ENCODE data around the gene TMA7. TPM values are rescaled to one million over a fixed set of nuclear protein-coding genes. Genes with fewer than 3 reads are reported as not detected.

The TMA7 gene
- total and polyA plus RNA-seq, 2 donors (not counting 1 experiment from before 2014, with no cell fraction given), result 306 to 337 TPM

DNA sequence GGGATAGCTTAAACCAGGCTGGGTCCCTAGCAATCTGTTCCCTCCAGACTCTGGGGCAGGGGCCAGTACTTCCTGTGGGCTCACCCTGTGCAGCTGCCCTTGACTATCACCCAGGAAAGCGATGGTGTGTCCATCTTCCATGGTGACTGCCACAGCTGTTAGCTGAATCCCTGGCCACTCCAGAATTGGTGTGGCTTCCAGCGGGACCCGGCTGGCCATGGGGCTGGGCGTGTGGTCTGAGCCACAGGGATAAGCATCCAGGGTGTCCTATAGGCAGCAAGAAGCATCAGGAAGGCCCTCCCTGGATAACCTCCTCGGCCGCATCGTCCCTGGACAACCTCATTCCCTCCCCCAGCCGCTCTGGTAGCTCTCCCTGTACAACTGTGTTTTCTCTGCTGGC lies 17.4 kb upstream of the TMA7 start:
- Histone ChIP-seq H2AFZ (ENCODE audit: low read length) (no peak overlapping the region), H3K4me3 (replicated peaks in 1 of 4; ENCODE audit: control extremely low read depth in 1 of 4, insufficient read depth in 1 of 4, low read depth in 3 of 4, low read length in 4 of 4) (no peak overlapping the region), H3K4me2 (ENCODE audit: extremely low read depth, insufficient read depth, low read length) (no peak overlapping the region), H3K36me3 (ENCODE audit: control insufficient read depth, insufficient read depth, low read length) (peaks cover under 1% of the 10 kb centered on the region), H4K20me1 (ENCODE audit: control insufficient read depth, extremely low read depth, insufficient read depth, low read length) (no peaks in the 10 kb centered on the region), H3K27me3 (ENCODE audit: control insufficient read depth, insufficient read depth, low read length) (no peaks in the 10 kb centered on the region), H3K79me2 (ENCODE audit: control insufficient read depth, insufficient read depth, low read length) (no peaks in the 10 kb centered on the region), H3K4me1 (ENCODE audit: control insufficient read depth, extremely low read depth, insufficient read depth, low read length) (peaks cover 7% of the 10 kb centered on the region), H3K9ac (ENCODE audit: insufficient read depth, low read length) (no peak overlapping the region), H3K27ac (ENCODE audit: insufficient read depth, low read length) (no peak overlapping the region), H3K9me3 (ENCODE audit: control insufficient read depth, insufficient read depth, low read depth, low read length) (no peaks in the 10 kb centered on the region)
- TF ChIP-seq, protein P1, sequence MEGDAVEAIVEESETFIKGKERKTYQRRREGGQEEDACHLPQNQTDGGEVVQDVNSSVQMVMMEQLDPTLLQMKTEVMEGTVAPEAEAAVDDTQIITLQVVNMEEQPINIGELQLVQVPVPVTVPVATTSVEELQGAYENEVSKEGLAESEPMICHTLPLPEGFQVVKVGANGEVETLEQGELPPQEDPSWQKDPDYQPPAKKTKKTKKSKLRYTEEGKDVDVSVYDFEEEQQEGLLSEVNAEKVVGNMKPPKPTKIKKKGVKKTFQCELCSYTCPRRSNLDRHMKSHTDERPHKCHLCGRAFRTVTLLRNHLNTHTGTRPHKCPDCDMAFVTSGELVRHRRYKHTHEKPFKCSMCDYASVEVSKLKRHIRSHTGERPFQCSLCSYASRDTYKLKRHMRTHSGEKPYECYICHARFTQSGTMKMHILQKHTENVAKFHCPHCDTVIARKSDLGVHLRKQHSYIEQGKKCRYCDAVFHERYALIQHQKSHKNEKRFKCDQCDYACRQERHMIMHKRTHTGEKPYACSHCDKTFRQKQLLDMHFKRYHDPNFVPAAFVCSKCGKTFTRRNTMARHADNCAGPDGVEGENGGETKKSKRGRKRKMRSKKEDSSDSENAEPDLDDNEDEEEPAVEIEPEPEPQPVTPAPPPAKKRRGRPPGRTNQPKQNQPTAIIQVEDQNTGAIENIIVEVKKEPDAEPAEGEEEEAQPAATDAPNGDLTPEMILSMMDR (conservative IDR thresholded peaks at IDR 0.05 in 1 of 2, IDR thresholded peaks at IDR 0.05 in 1 of 2; ENCODE audit: low read depth in 1 of 2, low read length in 2 of 2), result no peak
- no peak for TF ChIP-seq EZH2 (IDR thresholded peaks at IDR 0.05; ENCODE audit: low read length, missing control alignments)
- no peak for DNase-seq (ENCODE audit: low read depth in 2 of 2)

DNA sequence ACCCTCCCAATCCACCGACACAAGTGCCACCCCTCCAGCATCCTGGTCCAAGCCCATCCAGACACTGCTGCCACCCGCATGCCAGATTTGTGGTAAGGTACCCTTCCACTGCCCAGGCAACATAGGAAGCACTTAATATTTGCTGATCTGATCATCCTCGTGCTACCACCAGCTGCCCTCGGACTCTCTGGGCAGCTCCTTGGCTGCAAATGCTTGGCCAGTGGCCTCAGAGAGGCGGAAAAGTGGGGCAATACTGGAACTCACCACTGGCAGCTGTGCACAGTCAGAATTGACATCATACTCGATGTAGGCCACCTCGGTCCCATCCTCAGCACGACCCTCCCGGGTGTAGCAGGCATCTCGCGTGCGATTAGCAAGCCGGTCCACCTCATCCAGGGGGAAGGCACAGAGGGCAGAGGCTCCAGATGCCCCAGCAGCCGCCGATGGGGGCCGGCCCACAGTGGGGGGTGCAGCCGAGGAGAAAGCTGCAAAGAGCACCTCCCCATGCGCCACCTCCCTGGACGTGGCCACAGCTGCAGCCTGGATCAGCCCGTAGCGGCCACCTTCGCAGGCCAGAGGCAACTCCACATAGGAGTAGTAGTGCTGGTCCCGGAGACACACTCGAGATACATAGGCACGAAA lies 16.7 kb upstream of the TMA7 start:
- H3K4me3 ChIP-seq (replicated peaks in 1 of 4; ENCODE audit: control extremely low read depth in 1 of 4, insufficient read depth in 1 of 4, low read depth in 3 of 4, low read length in 4 of 4), result no peak overlapping the region
- TF ChIP-seq, protein P1 (conservative IDR thresholded peaks at IDR 0.05 in 1 of 2, IDR thresholded peaks at IDR 0.05 in 1 of 2; ENCODE audit: low read depth in 1 of 2, low read length in 2 of 2), result no peak
- TF ChIP-seq EZH2 (IDR thresholded peaks at IDR 0.05; ENCODE audit: low read length, missing control alignments), result no peak
- no peak for DNase-seq (ENCODE audit: low read depth in 2 of 2)
- no peaks in the 10 kb centered on the region for H3K36me3 ChIP-seq (ENCODE audit: control insufficient read depth, insufficient read depth, low read length)
- no peaks in the 10 kb centered on the region for H4K20me1 ChIP-seq (ENCODE audit: control insufficient read depth, extremely low read depth, insufficient read depth, low read length)
- H3K9ac ChIP-seq (ENCODE audit: insufficient read depth, low read length), result no peak overlapping the region
- no peaks in the 10 kb centered on the region for H3K9me3 ChIP-seq (ENCODE audit: control insufficient read depth, insufficient read depth, low read depth, low read length)
- no peaks in the 10 kb centered on the region for H3K27me3 ChIP-seq (ENCODE audit: control insufficient read depth, insufficient read depth, low read length)
- no peaks in the 10 kb centered on the region for H3K79me2 ChIP-seq (ENCODE audit: control insufficient read depth, insufficient read depth, low read length)
- H3K4me1 ChIP-seq (ENCODE audit: control insufficient read depth, extremely low read depth, insufficient read depth, low read length), result peaks cover 11% of the 10 kb centered on the region
- H3K4me2 ChIP-seq (ENCODE audit: extremely low read depth, insufficient read depth, low read length), result no peak overlapping the region
- no peak overlapping the region for H3K27ac ChIP-seq (ENCODE audit: insufficient read depth, low read length)
- H2AFZ ChIP-seq (ENCODE audit: low read length), result no peak overlapping the region

DNA sequence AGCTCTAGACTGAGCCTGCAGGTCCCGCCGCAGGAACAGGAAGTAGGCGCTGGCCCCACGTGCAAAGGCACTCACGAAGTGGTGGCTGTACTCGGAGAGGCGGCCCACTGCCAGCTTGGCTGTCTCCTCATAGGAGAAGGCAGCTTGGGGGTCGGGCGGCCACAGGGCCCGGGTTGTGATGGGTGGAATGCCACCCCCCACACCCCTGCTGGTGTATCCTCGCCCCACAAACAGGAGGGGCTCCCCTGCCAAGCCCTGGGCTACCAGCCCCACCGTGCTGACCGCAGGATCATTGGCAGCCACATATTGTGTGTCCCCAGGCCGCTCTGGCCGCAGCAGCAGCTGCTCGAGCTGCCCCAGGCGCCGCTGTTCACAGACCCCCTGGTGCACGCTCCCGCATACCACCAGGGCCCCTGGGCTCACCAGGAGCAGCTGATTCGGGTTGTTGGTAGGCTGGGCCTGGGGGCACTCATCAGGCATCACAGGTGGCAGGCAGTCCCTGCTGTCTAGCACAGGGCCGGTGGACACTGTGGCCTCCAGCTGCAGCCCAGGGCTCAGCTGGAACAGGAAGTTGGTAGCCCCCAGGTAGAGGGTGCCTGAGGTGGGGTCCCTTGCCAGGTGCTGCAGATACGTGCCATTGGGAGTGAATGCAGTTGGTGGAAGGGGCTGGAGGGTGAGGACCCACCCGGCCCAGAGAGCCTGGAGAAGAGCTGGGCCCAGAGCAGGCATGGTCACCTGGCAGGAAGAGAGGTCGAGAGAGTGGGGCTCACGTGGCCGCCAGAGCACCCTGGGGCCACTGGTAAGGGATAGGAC lies 16.0 kb upstream of the TMA7 start:
- no peaks in the 10 kb centered on the region for H3K9me3 ChIP-seq (ENCODE audit: control insufficient read depth, insufficient read depth, low read depth, low read length)
- peaks cover 11% of the 10 kb centered on the region for H3K4me1 ChIP-seq (ENCODE audit: control insufficient read depth, extremely low read depth, insufficient read depth, low read length)
- H3K9ac ChIP-seq (ENCODE audit: insufficient read depth, low read length), result no peak overlapping the region
- no peaks in the 10 kb centered on the region for H3K36me3 ChIP-seq (ENCODE audit: control insufficient read depth, insufficient read depth, low read length)
- no peaks in the 10 kb centered on the region for H3K27me3 ChIP-seq (ENCODE audit: control insufficient read depth, insufficient read depth, low read length)
- TF ChIP-seq, protein P1 (conservative IDR thresholded peaks at IDR 0.05 in 1 of 2, IDR thresholded peaks at IDR 0.05 in 1 of 2; ENCODE audit: low read depth in 1 of 2, low read length in 2 of 2), result no peak
- no peak for TF ChIP-seq EZH2 (IDR thresholded peaks at IDR 0.05; ENCODE audit: low read length, missing control alignments)
- H3K79me2 ChIP-seq (ENCODE audit: control insufficient read depth, insufficient read depth, low read length), result no peaks in the 10 kb centered on the region
- H3K4me2 ChIP-seq (ENCODE audit: extremely low read depth, insufficient read depth, low read length), result no peak overlapping the region
- H2AFZ ChIP-seq (ENCODE audit: low read length), result no peak overlapping the region
- no peak for DNase-seq (ENCODE audit: low read depth in 2 of 2)
- H3K27ac ChIP-seq (ENCODE audit: insufficient read depth, low read length), result no peak overlapping the region
- H3K4me3 ChIP-seq (replicated peaks in 1 of 4; ENCODE audit: control extremely low read depth in 1 of 4, insufficient read depth in 1 of 4, low read depth in 3 of 4, low read length in 4 of 4), result no peak overlapping the region
- no peaks in the 10 kb centered on the region for H4K20me1 ChIP-seq (ENCODE audit: control insufficient read depth, extremely low read depth, insufficient read depth, low read length)
